Measurements from ENCODE around the gene TRIP10.
A peak's percentile ranks its signal among the peaks of the same experiment; 100 is the strongest.

TRIP10 gene

DNA sequence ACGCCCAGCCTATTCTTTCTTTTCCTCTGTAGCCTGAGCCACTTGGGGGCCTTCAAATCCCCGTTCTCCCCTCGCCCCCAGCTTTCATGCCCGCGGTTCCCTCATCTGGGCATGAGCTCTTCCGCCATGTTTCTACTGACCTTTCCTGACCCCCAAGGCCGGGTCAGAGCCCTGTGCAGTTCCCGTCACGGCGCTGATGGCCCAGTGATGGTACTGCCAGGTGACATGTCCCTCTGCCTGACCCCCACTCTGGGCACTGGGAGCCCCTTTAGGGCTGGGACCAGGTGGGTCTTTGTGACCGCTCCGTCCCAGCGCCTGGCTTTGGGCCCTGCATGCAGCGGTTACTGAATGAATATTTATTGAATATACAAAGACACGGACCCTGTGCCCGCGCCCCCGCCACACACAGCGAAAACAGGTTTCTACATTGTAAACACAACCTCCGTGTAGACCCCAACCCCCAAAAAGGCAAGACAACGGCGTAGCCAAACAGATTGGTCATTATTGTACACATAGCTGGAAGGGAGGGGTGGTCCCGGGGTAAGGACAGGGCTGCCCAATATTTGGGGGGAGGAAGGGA is 9.8 kb upstream of the TRIP10 start:
- DNase-seq, result no peak

DNA sequence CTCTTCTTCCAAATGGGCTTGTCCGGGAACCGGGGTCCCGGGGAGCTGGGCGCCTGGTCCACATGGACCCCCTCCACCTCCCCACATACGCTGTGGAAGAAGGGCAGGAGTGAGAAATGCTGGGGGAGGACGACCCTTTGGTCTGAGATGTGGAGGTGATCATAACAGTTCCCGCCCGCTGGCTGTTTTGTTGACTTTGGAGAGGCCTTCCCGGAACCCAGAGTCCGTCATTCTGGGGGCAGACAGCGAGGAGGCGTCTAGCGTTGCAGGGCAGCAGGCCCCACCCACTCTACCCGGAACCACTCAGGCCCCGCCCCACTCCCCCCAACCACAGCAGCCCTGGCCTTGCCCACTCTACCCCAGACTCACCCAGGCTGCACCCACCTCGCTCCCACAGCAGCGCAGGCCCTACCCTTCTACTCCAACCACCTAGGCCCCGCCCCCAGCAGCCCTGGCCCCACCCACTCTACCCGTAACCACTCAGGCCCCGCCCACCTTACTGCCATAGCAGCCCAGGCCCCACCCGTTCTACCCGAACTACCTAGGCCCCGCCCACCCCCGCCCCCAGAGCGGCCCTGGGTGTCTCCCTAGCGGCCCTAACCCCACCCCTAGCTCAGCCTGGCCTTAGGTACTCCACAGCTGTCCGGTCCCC is 9.2 kb upstream of the TRIP10 start:
- no peak for DNase-seq

DNA sequence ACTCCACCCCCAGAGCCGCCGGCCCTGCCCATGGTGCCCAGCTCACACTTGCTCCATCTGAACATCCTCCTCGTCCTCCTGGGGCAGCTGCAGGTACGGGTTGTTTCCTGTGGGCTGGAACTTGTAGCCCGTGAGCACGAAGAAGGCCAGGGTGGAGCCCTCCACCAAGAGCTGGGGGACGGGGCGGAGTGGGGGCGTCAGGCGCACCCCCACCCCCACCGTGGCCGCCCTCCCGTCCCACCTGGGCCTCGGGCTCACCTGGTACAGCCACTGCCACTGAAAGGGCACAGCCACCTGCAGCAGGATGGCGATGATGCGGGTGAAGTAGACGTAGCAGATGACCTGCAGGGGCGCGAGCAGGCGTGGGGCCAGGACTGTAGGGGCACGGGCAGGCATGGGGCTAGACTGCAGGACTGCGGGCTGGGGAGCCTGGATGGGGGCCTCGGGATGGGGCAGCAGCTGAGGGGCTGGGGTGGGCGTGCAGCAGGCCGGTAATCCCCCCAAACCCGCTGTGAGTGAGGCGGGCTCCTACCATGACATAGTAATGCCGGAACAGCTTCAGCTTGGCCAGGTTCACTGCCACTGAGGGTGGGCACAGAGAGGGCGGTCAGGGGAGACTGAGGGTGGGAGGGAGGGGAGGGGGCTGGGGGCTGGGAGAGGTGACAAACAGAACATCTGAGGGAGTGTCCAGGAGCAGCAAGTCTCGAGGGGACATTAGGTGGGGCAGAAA is 8.4 kb upstream of the TRIP10 start:
- DNase-seq, result no peak

DNA sequence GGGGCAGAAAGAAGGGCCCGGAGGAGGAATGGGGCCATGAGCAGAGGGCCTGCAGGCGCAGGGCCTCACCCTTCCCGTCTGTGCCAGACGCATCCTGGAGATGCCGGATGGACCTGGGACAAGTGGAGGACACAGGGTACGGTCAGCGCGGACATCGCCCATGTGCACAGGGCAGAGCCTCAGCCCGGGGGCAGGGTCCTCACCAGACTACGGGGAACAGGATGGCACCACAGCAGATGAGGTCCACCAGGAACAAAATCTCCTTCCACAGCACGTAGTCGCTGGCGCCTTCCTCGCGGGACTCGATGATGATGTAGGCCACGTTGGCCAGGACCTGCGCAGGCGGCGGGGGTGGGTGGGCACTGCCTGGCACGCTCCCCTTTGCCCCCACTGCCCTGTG is 7.7 kb upstream of the TRIP10 start:
- no peak for DNase-seq

DNA sequence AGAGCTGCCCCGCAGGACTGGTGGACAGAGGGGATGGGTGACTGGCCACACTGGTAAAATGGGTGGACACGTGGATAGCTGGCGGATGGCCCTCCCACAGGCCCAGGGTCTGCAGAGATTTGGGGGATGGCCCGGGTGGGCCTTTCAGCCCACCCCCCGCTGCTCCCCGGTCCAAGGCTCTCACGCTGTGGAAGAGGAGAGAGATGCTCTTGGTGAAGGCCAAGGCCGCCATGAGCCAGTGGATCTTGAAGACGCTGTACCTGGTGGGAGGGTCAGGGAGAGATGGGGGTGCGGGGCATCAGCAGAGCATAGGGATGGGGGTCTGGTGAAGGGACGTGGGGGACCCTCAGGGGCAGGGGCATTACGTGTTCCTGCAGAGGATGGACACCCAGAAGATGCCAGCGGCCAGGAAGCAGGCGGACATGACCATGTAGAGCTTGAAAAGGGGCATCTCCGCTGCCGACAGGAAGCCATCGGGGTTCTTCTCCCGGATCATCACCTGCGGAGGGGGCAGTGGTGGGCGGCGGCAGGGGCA is 6.6 kb upstream of the TRIP10 start:
- DNase-seq, result no peak

DNA sequence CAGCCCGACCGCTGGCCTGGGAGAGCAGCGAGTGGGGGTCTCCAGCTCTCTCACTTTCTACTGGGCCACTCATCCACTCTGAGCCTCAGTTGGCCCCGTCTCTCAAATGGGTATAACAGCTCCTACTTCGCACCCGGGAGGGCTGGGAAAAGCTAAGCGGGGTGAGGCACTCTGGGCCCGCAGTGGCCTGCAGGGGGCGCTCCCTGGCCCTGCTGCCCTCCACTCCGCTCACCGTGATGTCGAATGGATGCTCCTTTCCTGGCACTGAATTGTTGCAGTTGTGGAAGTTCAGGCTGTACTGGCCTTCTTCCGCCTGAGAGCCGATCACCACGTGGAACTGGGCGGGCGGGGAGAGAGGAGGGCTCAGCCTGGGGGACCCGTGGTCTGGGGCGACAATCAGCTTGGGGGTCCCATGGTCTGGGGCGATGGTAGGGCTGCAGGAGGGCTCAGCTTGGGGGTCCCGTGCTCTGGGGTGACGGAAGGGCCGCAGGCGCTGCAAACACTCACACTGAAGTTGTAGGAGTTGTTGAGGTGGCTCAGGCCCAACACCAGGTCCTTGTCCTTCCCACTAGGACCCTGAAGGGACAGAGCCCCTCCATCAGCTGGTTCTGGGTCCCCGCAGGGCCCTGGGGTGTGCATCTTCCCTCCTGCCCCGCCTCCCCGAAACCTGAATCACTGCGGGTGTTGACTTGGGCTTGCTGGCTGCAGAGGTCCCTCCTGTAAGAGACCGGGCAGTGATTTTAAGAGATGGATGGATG is 6.0 kb upstream of the TRIP10 start:
- DNase-seq, result no peak

DNA sequence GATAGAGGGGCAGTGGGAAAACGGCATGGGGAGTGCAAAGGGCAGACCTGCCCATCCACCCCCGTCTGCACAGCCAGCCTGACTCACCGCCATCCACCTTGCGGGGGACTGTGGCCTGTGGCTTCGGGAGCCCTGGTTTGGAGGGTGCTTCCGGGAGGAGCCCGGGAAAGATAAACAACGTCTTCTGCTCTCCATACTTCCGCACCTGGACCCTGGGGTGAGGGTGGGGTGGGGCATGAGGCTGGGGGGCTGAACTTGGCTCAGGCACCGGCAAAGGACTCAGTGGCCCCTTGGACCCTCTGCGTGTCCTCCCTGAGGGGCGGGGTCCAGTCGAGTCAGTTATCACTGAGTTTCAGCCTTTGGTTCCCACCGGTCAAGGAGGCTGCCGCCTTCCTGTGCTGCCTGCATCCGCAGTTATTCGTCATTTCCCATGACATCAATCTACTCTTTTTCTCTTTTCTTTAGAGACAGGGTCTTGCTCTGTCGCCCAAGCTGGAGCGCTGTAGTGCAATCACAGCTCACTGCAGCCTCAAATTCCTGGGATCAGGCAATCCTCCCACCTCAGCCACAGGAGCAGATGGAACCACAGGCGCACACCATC is 5.3 kb upstream of the TRIP10 start:
- no peak for DNase-seq

DNA sequence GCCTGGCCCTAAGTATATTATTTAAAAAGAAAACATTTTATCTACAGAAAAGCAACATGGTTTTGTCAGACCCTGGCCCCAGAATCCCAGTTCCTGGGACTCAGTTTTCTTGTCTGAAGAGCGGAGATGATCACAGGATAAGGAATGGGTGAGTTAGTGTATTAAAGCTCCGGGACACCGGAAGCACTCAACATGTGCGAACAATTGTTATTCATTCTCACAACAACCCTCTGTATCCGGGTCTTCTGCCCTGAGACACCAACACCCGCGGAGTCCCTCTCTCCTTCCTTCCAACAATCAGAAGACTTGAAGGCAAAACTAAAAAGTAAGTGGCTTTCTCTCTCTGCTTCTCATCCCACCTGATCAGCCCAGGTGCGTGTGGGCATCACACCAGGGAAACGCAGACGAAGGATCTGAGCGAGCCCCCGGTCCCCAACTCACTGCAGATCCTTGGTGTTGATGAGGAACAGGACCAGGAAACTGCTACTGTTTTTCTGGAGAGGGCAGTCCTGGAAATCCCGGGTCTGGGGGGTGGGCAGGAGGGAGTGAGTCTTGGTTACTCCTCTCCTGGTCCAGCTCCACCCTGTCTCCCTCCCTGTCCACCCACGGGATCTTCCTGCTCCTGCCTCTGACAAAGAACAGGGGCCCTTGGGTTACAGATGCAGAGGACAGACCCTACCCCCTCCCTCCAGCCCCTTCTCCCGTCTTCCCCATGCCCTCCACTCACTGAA is 4.1 kb upstream of the TRIP10 start:
- no peak for DNase-seq

DNA sequence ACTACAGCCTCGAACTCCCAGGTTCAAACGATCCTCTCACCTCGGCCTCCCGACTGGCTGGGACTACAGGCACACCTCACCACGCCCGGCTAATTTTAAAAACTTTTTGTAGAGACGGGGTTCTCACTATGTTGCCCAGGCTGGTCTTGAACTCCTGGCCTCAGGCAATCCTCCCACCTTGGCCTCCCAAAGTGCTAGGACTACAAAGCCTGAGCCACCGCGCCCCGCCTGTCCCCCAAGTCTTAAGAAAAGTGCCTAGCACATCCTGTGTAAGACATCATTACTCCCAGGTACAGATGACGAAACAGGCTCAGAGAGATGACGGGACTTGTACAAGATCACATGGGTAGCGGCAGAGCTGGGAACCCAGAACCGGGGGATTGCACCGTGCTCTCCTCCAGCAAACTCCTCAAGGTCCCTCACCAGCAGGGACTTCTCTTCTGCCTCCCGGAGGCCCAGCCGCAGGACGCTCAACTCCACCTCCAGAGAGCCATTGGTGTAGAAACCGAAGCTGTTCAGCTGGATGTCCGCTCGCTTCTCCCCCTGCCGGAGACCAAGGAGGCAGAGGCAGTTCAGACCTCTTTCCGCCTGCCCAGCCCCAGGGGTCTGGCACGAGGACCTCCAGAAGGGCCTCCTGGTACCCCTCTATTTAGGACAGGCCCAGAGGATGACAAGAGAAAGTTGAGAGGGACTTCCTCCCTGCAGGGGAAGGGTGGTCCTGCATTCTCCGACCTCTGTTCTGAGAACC is 3.1 kb upstream of the TRIP10 start:
- DNase-seq, result peak; percentile 78

DNA sequence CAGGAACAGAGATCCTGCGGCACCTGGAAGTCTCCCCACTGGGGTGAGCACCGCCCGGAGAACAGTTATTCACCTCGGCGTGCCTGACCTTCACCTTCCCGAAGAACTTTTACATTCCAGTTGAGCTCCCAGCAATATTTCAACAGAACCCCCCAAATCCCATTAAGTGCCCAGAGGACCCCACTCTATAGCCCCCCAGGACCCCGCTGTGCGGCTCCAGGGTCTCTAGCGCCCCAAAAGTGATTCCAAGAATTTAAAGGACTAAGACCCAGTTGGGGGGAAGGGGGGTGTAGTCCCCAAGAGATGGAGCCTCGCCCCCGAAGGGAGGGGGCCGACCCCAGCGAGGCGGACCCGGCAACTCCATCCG is 2.6 kb upstream of the TRIP10 start:
- DNase-seq, result no peak

DNA sequence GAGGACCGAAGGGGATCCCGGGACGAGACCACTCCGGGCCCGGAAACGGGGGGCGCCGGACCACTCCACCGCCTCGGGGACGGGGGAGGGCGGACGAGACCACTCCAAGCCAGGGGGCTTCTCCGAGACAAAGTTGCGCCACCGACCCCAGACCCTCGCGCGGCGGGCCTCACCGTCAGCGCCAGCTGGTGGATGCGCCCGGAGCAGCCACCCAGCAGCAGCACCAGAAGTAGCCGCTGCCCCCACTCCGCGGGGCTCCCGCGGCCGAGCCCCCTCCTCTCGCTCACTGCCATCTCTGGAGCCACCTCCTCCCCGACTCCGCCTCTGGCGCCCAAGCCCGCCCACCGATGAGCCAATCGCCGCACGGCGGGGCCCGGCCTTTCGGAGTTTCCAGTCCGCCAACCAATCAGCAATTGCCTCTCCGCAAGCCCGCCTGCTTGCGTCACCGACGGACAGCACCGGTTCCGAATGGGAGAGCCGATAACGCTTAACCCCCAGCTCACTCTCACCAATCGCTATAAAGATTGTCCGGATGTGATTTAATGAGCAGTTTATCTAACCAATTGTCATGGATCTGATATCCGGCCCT is 2.1 kb upstream of the TRIP10 start, which contains the start of gene GPR108:
Gene GPR108, minus strand, starts transcription at position 297 of the 589 bp plus-strand sequence. Its CDS starts 4 bp downstream, at position 293.
- peak; percentile 100 for DNase-seq

DNA sequence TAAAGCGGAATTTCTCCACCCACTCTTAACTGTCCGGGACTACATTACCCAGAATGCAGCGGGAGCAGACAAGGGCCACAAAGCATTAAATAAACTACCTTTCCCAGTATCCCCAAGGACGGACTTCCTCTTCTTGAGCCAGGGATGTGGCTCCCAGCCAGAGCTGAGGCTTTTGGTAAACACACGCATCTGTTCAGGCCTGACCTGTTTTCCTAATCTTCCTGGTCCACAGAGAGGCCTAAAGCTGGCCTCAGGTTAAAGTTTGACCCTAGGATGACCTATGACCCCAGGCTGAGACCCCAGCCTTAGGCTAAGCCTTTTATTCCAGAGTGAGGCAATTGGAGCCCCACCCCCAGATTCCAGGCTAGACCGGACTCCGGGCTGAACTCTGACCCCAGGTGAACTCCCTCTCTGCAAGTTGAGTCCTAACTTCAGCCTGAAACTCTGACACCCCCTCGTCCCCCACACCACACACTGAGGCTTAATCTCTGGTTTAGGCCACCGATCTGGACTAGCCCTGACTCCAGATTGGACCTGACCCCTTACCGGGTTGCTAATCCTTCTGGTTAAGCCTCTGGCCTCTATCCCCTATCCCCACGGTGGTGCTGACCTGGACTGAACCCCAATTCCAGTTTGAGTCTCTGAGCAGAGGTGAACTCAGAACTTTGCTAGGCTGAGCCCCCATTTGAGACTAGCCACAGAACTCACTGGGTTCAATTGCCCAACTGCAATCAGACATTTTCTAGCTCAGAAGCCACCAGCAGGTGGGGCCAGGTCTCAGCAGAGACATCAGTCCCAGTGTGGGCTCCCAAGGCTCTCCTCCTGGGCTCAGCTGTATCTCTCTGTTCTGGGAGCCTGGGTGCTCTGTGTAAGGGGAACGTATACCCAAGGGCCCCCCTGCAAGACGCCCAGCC is 1.4 kb upstream of the TRIP10 start:
- DNase-seq, result peak; percentile 77

DNA sequence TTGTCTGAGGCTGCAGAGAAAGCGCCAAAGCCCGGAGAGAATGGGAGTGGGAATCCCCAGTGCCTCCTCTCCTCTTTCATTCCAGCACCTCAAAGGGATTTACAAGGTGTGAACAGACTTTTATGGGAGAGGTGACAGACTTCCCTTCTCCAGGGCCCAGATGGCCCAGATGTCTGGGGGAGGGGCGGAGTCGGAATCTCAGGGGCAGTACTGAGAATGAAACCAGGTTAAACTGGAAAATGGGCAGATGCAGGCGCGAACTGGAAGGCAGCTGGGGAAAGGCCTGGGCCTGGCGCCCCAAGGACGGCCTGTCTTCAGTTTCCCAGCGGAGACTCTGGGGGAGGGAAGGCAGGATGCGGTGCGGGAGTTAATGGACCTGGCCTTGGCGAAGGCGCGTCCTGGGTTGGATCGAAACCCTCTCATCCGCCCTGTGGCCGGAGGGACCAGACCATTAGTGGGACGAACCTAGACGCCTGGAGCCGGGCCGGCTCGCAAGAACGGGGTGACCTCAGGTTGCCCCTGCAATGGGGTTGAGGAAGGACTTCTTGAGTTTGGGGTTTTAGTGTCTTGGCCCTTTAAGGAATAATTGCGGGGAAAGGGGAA is 592 bp upstream of the TRIP10 start:
- peak; percentile 57 for DNase-seq

DNA sequence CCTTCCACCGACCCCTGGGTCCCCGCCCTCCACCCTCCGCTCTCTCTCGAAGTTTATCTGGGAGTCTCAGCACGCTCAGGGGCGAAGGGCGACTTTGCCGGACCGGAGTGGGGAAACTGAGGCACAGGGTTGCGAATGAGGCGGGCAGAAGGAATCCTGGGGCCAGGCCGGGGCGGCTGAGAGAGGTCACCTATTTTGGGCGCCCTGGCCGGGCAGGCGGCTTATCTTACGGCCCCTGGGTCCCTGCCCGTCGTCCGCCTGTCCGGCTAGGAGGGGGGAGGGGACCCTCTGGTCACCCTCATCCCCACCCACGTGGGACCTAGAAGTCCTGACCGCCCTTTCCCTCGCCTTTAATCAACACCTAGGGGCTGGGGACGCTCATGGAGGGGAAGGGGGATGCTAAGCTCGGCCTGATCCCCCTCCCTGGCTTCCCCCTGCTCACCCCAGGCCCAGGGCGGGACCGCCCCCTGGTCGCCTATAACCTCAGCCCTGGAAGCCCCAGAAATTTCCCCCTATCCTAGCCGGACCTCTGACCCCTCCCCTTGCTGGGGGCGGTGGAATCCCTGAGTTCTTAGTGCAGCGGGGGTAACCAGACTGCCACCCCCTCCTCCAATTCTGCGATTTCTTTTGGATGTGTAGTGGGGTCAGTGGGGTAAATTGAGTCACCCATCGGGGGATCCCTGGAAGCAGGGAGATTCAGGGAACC is 556 bp downstream of the TRIP10 start:
- peak; percentile 69 for DNase-seq

DNA sequence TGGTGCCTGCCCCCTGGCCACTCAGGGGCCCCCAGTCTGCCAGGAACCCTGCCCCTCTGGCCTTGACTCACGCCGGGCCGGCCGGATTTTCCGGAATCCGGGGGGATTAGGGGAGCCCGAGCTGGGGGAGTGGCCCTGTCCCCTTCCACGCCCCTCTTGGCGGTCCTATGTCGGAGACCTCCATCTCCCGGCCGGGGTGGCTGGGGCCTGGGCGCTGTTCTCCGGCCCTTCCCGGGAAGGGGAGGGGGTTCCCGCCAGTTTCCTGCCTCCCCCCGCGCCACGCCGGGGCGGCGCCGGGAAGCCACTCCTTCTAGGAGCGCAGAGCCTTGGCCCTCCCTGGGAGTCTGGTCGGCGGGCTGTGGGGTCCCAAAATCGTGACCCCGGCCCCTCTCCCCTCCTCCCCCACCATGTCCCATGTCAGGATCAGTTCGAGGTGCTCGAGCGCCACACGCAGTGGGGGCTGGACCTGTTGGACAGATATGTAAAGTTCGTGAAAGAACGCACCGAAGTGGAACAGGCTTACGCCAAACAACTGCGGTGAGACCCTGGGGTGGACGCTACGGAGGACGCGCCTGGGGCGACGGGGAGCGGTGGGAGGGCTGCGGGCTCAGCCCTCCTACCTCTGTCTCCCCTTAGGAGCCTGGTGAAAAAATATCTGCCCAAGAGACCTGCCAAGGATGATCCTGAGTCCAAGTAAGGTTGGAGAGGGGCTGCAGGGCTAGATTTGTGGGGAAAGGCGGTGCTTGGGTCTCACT is 1.3 kb downstream of the TRIP10 start:
- peak; percentile 84 for DNase-seq

DNA sequence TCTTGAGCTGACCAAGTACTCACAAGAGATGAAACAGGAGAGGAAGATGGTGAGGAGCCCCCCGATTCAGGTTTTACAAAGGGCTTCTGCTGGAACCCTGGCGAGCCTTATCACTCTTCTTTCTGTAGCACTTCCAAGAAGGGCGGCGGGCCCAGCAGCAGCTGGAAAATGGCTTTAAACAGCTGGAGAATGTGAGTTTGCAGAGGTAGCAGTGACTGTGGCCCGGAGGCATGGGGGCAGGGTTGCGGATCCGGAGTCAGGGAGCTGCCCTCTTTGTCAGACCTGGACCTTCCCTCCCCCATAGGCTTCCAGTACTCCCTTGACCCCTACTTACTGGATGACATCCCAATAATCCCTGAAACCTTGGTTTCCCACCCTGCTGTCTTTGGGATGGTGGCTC is 3.6 kb downstream of the TRIP10 start:
- no peak for DNase-seq

DNA sequence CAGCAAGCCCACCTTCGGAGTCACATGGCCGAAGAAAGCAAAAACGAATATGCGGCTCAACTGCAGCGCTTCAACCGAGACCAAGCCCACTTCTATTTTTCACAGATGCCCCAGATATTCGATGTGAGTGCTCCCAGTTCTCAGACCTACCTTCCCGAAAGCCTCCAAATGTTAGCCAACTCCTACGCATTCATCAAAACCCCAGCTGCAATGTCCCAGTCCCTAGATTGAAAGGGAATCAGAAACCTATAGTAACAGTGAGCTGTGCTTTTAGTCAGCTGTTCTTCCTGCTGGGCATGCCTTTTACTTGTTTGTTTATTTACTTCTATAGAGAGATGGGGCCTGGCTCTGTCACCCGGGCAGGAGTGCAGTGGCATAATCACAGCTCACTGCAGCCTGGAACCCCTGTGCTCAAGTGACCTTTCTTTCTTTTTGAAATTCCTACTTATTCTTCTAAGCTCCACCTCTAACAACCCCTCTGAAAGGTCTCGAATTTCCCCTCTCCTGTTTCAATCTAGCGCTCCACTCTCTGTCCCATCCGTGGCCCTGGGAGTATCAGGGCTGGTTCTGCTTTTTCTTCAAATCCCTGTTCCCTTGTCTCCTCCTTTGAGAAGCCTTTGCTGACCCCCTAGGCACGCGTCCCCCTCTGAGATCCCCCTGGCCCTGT is 4.4 kb downstream of the TRIP10 start:
- DNase-seq, result no peak

All from left hindlimb (tissue), 1 donor.